HFF-Myc (cell line): Measurements from ENCODE around the gene NHS.
"Not testable (repeated sequence)": the region's sequence is repeated elsewhere in the genome, so short reads cannot be mapped to it uniquely, and the experiment has no call there.

Experiments used
- DNase-seq: peaks from one replicate; pipeline ENCODE4 v3.0.0-alpha.2; 2011; ENCODE audit warnings: low read depth; ENCODE audit errors: extremely low read depth
- H3K4me3 ChIP-seq: replicated peaks from 2 replicates; pipeline ENCODE4 v1.5.1; 2011; ENCODE audit warnings: low read depth, mild to moderate bottlenecking, control low read depth, low read length
- CTCF ChIP-seq: IDR thresholded peaks from 2 replicates; pipeline ENCODE4 v1.5.1; 2012; ENCODE audit warnings: mild to moderate bottlenecking, low read depth, low read length, control low read depth; ENCODE audit errors: missing control alignments

The NHS gene

GRCh38 chrX:17564689-17565409, 189.8 kb downstream of the NHS start:
- H3K4me3 ChIP-seq = no peak overlapping the region
- no peak for DNase-seq
- TF ChIP-seq CTCF = no peak

- no peak for DNase-seq
- TF ChIP-seq CTCF = no peak
- H3K4me3 ChIP-seq = no peak overlapping the region
These were observed 191.7 kb downstream of the NHS start for GRCh38 chrX:17566740-17567139.

- H3K4me3 ChIP-seq = no peak overlapping the region
- no peak for TF ChIP-seq CTCF
- DNase-seq = no peak
These were observed 192.2 kb downstream of the NHS start for GRCh38 chrX:17567187-17567586.

GRCh38 chrX:17567821-17568220, 192.8 kb downstream of the NHS start:
- DNase-seq = no peak
- no peak for TF ChIP-seq CTCF
- H3K4me3 ChIP-seq = no peak overlapping the region

- DNase-seq, H3K4me3 ChIP-seq: not testable (repeated sequence)
These were observed 193.8 kb downstream of the NHS start for GRCh38 chrX:17568804-17569203.

GRCh38 chrX:17579026-17579425, 204.0 kb downstream of the NHS start:
- H3K4me3 ChIP-seq = no peak overlapping the region
- TF ChIP-seq CTCF = no peak
- DNase-seq = no peak

GRCh38 chrX:17580539-17581152, 205.6 kb downstream of the NHS start:
- peak; percentile 35 for DNase-seq
- no peak for TF ChIP-seq CTCF

More at GRCh38 chrX:17580539-17581152, 205.6 kb downstream of the NHS start:
- H3K4me3 ChIP-seq = no peak overlapping the region
